HepG2 (cell line): Measurements from ENCODE around the gene KIF22. TPM values are rescaled to one million over a fixed set of nuclear protein-coding genes. Genes with fewer than 3 reads are reported as not detected.

Source experiments
- AGO2 ChIP-seq: fragments of 200-400 bp; formaldehyde crosslinking; optimal IDR thresholded peaks from 2 replicates; pipeline ENCODE3; 2017; ENCODE audit warnings: mild to moderate bottlenecking, low read depth, low read length, moderate library complexity
- GFI1 ChIP-seq: sonication (generic); formaldehyde crosslinking; IDR thresholded peaks from 2 replicates; pipeline ENCODE4 v1.5.0; 2020; ENCODE audit warnings: missing genetic modification reagents, mild to moderate bottlenecking, borderline replicate concordance
- HMG20B ChIP-seq: conservative IDR thresholded peaks from 2 replicates; pipeline ENCODE4 v1.6.1; 2016; ENCODE audit warnings: missing genetic modification reagents, missing compliant biosample characterization
- HOXA9 ChIP-seq: sonication (generic); formaldehyde crosslinking; IDR thresholded peaks from 2 replicates; pipeline ENCODE4 v1.8.1; 2022; ENCODE audit warnings: missing genetic modification reagents, mild to moderate bottlenecking, moderate library complexity, borderline replicate concordance
- NPAS2 ChIP-seq: sonication (generic); formaldehyde crosslinking; IDR thresholded peaks from 2 replicates; pipeline ENCODE4 v1.8.0; 2022; ENCODE audit warnings: mild to moderate bottlenecking, missing genetic modification reagents, borderline replicate concordance
- RARG ChIP-seq: sonication (generic); formaldehyde crosslinking; IDR thresholded peaks from 2 replicates; pipeline ENCODE4 v1.4.0; 2020; ENCODE audit warnings: low read depth, mild to moderate bottlenecking, missing genetic modification reagents
- RBM22 ChIP-seq: fragments of 200-400 bp; formaldehyde crosslinking; optimal IDR thresholded peaks from 2 replicates; pipeline ENCODE3; 2017; ENCODE audit warnings: mild to moderate bottlenecking, low read length, moderate library complexity
- SKI ChIP-seq: fragments of 450-650 bp; IDR thresholded peaks from one replicate; pipeline ENCODE4 v1.6.1; 2018; ENCODE audit warnings: mild to moderate bottlenecking; ENCODE audit not compliant: partially characterized antibody
- TBX2 ChIP-seq: sonication (generic); formaldehyde crosslinking; IDR thresholded peaks from 2 replicates; pipeline ENCODE4 v1.5.0; 2020; ENCODE audit warnings: missing genetic modification reagents, mild to moderate bottlenecking, borderline replicate concordance
- ZBTB26 ChIP-seq: IDR thresholded peaks from 2 replicates; pipeline ENCODE4 v1.6.1; 2016; ENCODE audit warnings: missing compliant biosample characterization, missing genetic modification reagents, borderline replicate concordance
- ZFYVE20 ChIP-seq: sonication (generic); formaldehyde crosslinking; IDR thresholded peaks from 2 replicates; pipeline ENCODE4 v1.8.0; 2023; ENCODE audit warnings: low read depth, mild to moderate bottlenecking, moderate library complexity, missing genetic modification reagents, borderline replicate concordance
- ZNF556 ChIP-seq: sonication (generic); formaldehyde crosslinking; IDR thresholded peaks from 2 replicates; pipeline ENCODE4 v1.4.0; 2020; ENCODE audit warnings: mild to moderate bottlenecking, missing genetic modification reagents, borderline replicate concordance
- ZNF687 ChIP-seq: sonication (generic); formaldehyde crosslinking; IDR thresholded peaks from 2 replicates; pipeline ENCODE4 v1.5.1; 2020; ENCODE audit warnings: mild to moderate bottlenecking, missing genetic modification reagents, moderate library complexity
- ZNF776 ChIP-seq: sonication (generic); formaldehyde crosslinking; IDR thresholded peaks from 2 replicates; pipeline ENCODE4 v1.4.0; 2020; ENCODE audit warnings: mild to moderate bottlenecking, missing genetic modification reagents
- ZNF878 ChIP-seq: sonication (generic); formaldehyde crosslinking; IDR thresholded peaks from 2 replicates; pipeline ENCODE4 v1.8.1; 2023; ENCODE audit warnings: mild to moderate bottlenecking, missing genetic modification reagents, moderate library complexity
- polyA plus RNA-seq, 8 experiments: library from polyadenylated mRNA; depleted of rRNA in 3 of 8; stranded (reverse) in 7 of 8; unstranded in 1 of 8; fragments of >200 nt; fragmentation: Illumina TruSeq in 4 of 8; extraction: Trizol in 4 of 8; gene quantifications; 2 replicates each; pipeline versions ENCODE4 v1.2.1 to v1.2.3, GENCODE V29; 2011 to 2016; ENCODE audit warnings: low read depth in 4 of 8, missing spikeins in 1 of 8, mixed read lengths in 1 of 8; ENCODE audit not compliant: insufficient read depth in 1 of 8
- total RNA-seq, 5 experiments: library from RNA; depleted of rRNA; stranded (reverse); fragments of >200 nt; fragmentation: Illumina TruSeq; extraction: Trizol; gene quantifications; 2 replicates each; pipeline ENCODE4 v1.2.3, GENCODE V29; 2016; ENCODE audit warnings: low read depth in 1 of 5
- TF ChIP-seq, protein P1 (sequence below): sonication (generic); formaldehyde crosslinking; IDR thresholded peaks from 2 replicates; pipeline ENCODE4 v1.5.0; 2020; ENCODE audit warnings: mild to moderate bottlenecking, missing genetic modification reagents, borderline replicate concordance
- TF ChIP-seq, protein P2 (sequence below): sonication (generic); formaldehyde crosslinking; IDR thresholded peaks from 2 replicates; pipeline ENCODE4 v1.4.0; 2020; ENCODE audit warnings: missing genetic modification reagents, borderline replicate concordance

Gene KIF22
- total and polyA plus RNA-seq, 2 of the 13 experiments (the other 11 are each of a cell fraction or from before 2014, with no cell fraction given), result 95.8 to 118 TPM

GRCh38 chr16:29809031-29809747, 18.6 kb downstream of the KIF22 start (continued):
- TF ChIP-seq, protein P1, sequence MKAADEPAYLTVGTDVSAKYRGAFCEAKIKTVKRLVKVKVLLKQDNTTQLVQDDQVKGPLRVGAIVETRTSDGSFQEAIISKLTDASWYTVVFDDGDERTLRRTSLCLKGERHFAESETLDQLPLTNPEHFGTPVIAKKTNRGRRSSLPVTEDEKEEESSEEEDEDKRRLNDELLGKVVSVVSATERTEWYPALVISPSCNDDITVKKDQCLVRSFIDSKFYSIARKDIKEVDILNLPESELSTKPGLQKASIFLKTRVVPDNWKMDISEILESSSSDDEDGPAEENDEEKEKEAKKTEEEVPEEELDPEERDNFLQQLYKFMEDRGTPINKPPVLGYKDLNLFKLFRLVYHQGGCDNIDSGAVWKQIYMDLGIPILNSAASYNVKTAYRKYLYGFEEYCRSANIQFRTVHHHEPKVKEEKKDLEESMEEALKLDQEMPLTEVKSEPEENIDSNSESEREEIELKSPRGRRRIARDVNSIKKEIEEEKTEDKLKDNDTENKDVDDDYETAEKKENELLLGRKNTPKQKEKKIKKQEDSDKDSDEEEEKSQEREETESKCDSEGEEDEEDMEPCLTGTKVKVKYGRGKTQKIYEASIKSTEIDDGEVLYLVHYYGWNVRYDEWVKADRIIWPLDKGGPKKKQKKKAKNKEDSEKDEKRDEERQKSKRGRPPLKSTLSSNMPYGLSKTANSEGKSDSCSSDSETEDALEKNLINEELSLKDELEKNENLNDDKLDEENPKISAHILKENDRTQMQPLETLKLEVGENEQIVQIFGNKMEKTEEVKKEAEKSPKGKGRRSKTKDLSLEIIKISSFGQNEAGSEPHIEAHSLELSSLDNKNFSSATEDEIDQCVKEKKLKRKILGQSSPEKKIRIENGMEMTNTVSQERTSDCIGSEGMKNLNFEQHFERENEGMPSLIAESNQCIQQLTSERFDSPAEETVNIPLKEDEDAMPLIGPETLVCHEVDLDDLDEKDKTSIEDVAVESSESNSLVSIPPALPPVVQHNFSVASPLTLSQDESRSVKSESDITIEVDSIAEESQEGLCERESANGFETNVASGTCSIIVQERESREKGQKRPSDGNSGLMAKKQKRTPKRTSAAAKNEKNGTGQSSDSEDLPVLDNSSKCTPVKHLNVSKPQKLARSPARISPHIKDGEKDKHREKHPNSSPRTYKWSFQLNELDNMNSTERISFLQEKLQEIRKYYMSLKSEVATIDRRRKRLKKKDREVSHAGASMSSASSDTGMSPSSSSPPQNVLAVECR (CRISPR knock-in tag), result 0 out of 2 replicates have a peak, but pooled peaks have one; percentile 24
- TF ChIP-seq ZNF878, result no peak
- no peak for TF ChIP-seq HMG20B
- TF ChIP-seq ZBTB26 (CRISPR knock-in tag), result no peak
- TF ChIP-seq ZFYVE20, result no peak
- TF ChIP-seq TBX2 (CRISPR knock-in tag), result no peak; the same call in 1 of the 2 replicates
- TF ChIP-seq ZNF776 (CRISPR knock-in tag), result peak; percentile 38; the same call in 1 of the 2 replicates
- TF ChIP-seq HOXA9 (CRISPR knock-in tag), result 0 out of 2 replicates have a peak, but pooled peaks have one; percentile 10
- TF ChIP-seq RARG (CRISPR knock-in tag), result no peak
- TF ChIP-seq NPAS2 (CRISPR knock-in tag), result no peak
- TF ChIP-seq, protein P2, sequence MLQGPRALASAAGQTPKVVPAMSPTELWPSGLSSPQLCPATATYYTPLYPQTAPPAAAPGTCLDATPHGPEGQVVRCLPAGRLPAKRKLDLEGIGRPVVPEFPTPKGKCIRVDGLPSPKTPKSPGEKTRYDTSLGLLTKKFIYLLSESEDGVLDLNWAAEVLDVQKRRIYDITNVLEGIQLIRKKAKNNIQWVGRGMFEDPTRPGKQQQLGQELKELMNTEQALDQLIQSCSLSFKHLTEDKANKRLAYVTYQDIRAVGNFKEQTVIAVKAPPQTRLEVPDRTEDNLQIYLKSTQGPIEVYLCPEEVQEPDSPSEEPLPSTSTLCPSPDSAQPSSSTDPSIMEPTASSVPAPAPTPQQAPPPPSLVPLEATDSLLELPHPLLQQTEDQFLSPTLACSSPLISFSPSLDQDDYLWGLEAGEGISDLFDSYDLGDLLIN, result no peak
- no peak for TF ChIP-seq GFI1 (CRISPR knock-in tag)
- TF ChIP-seq RBM22, result peak; percentile 43
- peak; percentile 91 for TF ChIP-seq AGO2
- no peak for TF ChIP-seq SKI
- 0 out of 2 replicates have a peak, but pooled peaks have one; percentile 14 for TF ChIP-seq ZNF687
- no peak for TF ChIP-seq ZNF556 (CRISPR knock-in tag)
